Measurements from ENCODE around the gene TPPP2.
A peak's percentile ranks its signal among the peaks of the same experiment; 100 is the strongest.

TPPP2 gene

DNA sequence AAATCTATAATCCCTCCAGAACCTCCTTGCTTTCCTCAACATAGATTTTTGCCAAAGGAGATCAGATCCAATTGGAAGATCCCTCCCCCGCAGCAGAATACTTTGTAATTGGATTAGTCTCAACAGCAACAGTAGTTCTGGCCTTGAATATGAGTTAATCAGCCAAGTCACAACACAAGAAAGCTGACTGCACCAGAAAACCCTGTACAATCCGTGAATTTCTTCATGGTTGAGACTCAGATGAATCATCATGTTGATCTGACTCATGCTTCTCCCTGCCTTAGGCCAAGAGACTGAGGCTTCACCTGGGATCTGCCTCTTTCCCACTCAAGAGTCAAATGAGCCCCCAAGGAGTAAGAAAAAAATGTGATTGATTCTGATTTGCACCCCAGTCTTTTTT, 43.2 kb upstream of the TPPP2 start:
- H3K9me3 ChIP-seq (ENCODE audit: control insufficient read depth, insufficient read depth, low read depth, low read length) = no peaks in the 10 kb centered on the region
- H3K27ac ChIP-seq (ENCODE audit: extremely low read depth, low read depth, low read length) = no peak overlapping the region
- H3K4me1 ChIP-seq (ENCODE audit: control insufficient read depth, insufficient read depth, low read length) = 0 out of 2 replicates have a peak, but pooled peaks cover 2% of the 10 kb centered on the region
- peaks cover 0 to 5% of the 10 kb centered on the region in 2 experiments; a peak in 1 of 3 replicates for H3K36me3 ChIP-seq (ENCODE audit: control insufficient read depth in 2 of 2, insufficient read depth in 1 of 2, low read length in 2 of 2)
- H3K4me3 ChIP-seq (ENCODE audit: low read depth, low read length) = no peak overlapping the region
- ChIA-PET CTCF (interaction anchor here (0.7 to 1.0 kb wide), 3 partner anchors 16 to 118 kb away, joined by 3 to 6 read pairs (median 4); no protein-coding TSS in a partner anchor), POLR2A (interaction anchor here (0.7 kb wide), 1 partner anchor 15 kb away, joined by 3 read pairs; no protein-coding TSS in a partner anchor)
- TF ChIP-seq ZNF140 (tag by site-specific recombination; IDR thresholded peaks at IDR 0.05) (no peak), MEIS1 (CRISPR knock-in tag; IDR thresholded peaks at IDR 0.05; ENCODE audit: borderline replicate concordance) (no peak), SALL2 (tag by site-specific recombination; IDR thresholded peaks at IDR 0.05; ENCODE audit: borderline replicate concordance) (no peak), ZNF169 (tag by site-specific recombination; IDR thresholded peaks at IDR 0.05) (no peak), ZNF433 (tag by site-specific recombination; IDR thresholded peaks at IDR 0.05; ENCODE audit: low read depth) (no peak), ZNF398 (tag by site-specific recombination; IDR thresholded peaks at IDR 0.05) (no peak), ZNF624 (tag by site-specific recombination; IDR thresholded peaks at IDR 0.05) (no peak), ZNF366 (tag by site-specific recombination; conservative IDR thresholded peaks at IDR 0.05) (peak; percentile 25; the same call in 1 of the 2 replicates), ZNF837 (tag by site-specific recombination; IDR thresholded peaks at IDR 0.05) (no peak), ZNF202 (tag by site-specific recombination; IDR thresholded peaks at IDR 0.05; ENCODE audit: borderline replicate concordance) (no peak), ZNF561 (tag by site-specific recombination; IDR thresholded peaks at IDR 0.05; ENCODE audit: borderline replicate concordance) (no peak), ZNF391 (tag by site-specific recombination; IDR thresholded peaks at IDR 0.05; ENCODE audit: borderline replicate concordance, low read depth) (no peak), GLI4 (tag by site-specific recombination; IDR thresholded peaks at IDR 0.05) (no peak), RBAK (tag by site-specific recombination; IDR thresholded peaks at IDR 0.05) (no peak), ZSCAN23 (tag by site-specific recombination; IDR thresholded peaks at IDR 0.05) (no peak), ZNF76 (tag by site-specific recombination; IDR thresholded peaks at IDR 0.05; ENCODE audit: borderline replicate concordance, low read depth) (no peak), SP2 (tag by site-specific recombination; IDR thresholded peaks at IDR 0.05) (no peak), ZBTB20 (tag by site-specific recombination; IDR thresholded peaks at IDR 0.05) (no peak), SCRT2 (tag by site-specific recombination; IDR thresholded peaks at IDR 0.05) (peak; percentile 55), ZNF121 (tag by site-specific recombination; IDR thresholded peaks at IDR 0.05) (no peak), OVOL3 (tag by site-specific recombination; IDR thresholded peaks at IDR 0.05) (no peak), ZNF423 (tag by site-specific recombination; IDR thresholded peaks at IDR 0.05) (no peak), ZNF155 (tag by site-specific recombination; IDR thresholded peaks at IDR 0.05) (no peak), ZNF174 (tag by site-specific recombination; IDR thresholded peaks at IDR 0.05) (no peak), ZNF670 (tag by site-specific recombination; IDR thresholded peaks at IDR 0.05; ENCODE audit: low read depth) (no peak), ZEB2 (tag by site-specific recombination; IDR thresholded peaks at IDR 0.05) (0 out of 2 replicates have a peak, but pooled peaks have one; percentile 38), ZNF600 (tag by site-specific recombination; IDR thresholded peaks at IDR 0.05) (0 out of 2 replicates have a peak, but pooled peaks have one; percentile 39)
- TF ChIP-seq, protein P1, sequence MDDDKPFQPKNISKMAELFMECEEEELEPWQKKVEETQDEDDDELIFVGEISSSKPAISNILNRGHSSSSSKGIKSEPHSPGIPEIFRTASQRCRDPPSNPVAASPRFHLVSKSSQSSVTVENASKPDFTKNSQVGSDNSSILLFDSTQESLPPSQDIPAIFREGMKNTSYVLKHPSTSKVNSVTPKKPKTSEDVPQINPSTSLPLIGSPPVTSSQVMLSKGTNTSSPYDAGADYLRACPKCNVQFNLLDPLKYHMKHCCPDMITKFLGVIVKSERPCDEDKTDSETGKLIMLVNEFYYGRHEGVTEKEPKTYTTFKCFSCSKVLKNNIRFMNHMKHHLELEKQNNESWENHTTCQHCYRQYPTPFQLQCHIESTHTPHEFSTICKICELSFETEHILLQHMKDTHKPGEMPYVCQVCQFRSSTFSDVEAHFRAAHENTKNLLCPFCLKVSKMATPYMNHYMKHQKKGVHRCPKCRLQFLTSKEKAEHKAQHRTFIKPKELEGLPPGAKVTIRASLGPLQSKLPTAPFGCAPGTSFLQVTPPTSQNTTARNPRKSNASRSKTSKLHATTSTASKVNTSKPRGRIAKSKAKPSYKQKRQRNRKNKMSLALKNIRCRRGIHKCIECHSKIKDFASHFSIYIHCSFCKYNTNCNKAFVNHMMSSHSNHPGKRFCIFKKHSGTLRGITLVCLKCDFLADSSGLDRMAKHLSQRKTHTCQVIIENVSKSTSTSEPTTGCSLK (tag by site-specific recombination; IDR thresholded peaks at IDR 0.05) = no peak
- TF ChIP-seq, protein P2, sequence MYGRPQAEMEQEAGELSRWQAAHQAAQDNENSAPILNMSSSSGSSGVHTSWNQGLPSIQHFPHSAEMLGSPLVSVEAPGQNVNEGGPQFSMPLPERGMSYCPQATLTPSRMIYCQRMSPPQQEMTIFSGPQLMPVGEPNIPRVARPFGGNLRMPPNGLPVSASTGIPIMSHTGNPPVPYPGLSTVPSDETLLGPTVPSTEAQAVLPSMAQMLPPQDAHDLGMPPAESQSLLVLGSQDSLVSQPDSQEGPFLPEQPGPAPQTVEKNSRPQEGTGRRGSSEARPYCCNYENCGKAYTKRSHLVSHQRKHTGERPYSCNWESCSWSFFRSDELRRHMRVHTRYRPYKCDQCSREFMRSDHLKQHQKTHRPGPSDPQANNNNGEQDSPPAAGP (tag by site-specific recombination; IDR thresholded peaks at IDR 0.05) = no peak
- TF ChIP-seq, protein P3, sequence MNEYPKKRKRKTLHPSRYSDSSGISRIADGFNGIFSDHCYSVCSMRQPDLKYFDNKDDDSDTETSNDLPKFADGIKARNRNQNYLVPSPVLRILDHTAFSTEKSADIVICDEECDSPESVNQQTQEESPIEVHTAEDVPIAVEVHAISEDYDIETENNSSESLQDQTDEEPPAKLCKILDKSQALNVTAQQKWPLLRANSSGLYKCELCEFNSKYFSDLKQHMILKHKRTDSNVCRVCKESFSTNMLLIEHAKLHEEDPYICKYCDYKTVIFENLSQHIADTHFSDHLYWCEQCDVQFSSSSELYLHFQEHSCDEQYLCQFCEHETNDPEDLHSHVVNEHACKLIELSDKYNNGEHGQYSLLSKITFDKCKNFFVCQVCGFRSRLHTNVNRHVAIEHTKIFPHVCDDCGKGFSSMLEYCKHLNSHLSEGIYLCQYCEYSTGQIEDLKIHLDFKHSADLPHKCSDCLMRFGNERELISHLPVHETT (tag by site-specific recombination; IDR thresholded peaks at IDR 0.05) = 0 out of 2 replicates have a peak, but pooled peaks have one; percentile 33
- TF ChIP-seq, protein P4, sequence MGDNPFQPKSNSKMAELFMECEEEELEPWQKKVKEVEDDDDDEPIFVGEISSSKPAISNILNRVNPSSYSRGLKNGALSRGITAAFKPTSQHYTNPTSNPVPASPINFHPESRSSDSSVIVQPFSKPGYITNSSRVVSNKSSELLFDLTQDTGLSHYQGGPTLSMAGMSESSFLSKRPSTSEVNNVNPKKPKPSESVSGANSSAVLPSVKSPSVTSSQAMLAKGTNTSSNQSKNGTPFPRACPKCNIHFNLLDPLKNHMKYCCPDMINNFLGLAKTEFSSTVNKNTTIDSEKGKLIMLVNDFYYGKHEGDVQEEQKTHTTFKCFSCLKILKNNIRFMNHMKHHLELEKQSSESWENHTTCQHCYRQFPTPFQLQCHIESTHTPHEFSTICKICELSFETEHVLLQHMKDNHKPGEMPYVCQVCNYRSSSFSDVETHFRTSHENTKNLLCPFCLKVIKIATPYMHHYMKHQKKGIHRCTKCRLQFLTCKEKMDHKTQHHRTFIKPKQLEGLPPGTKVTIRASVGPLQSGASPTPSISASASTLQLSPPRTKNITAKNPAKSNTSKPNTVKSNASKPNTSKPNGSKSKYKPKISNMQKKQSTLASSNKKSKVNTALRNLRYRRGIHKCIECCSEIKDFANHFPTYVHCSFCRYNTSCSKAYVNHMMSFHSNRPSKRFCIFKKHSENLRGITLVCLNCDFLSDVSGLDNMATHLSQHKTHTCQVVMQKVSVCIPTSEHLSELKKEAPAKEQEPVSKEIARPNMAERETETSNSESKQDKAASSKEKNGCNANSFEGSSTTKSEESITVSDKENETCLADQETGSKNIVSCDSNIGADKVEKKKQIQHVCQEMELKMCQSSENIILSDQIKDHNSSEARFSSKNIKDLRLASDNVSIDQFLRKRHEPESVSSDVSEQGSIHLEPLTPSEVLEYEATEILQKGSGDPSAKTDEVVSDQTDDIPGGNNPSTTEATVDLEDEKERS (tag by site-specific recombination; IDR thresholded peaks at IDR 0.05) = no peak
